M059J (cell line): ENCODE measurements around the gene FAAP100. TPM values are rescaled to one million over a fixed set of nuclear protein-coding genes. Genes with fewer than 3 reads are reported as not detected.
A peak's percentile ranks its signal among the peaks of the same experiment; 100 is the strongest.
"Not testable (repeated sequence)": the region's sequence is repeated elsewhere in the genome, so short reads cannot be mapped to it uniquely, and the experiment has no call there.

Experiments used
- DNase-seq: peaks from one replicate; pipeline ENCODE4 v3.0.0-alpha.2; 2012; ENCODE audit warnings: low read depth
- total RNA-seq: library from RNA; depleted of rRNA; stranded (reverse); fragments of >200 nt; shearing (Covaris generic); gene quantifications from 2 replicates; pipeline ENCODE4 v1.2.3, GENCODE V29; 2014; rRNA removed

The FAAP100 gene, protein sequence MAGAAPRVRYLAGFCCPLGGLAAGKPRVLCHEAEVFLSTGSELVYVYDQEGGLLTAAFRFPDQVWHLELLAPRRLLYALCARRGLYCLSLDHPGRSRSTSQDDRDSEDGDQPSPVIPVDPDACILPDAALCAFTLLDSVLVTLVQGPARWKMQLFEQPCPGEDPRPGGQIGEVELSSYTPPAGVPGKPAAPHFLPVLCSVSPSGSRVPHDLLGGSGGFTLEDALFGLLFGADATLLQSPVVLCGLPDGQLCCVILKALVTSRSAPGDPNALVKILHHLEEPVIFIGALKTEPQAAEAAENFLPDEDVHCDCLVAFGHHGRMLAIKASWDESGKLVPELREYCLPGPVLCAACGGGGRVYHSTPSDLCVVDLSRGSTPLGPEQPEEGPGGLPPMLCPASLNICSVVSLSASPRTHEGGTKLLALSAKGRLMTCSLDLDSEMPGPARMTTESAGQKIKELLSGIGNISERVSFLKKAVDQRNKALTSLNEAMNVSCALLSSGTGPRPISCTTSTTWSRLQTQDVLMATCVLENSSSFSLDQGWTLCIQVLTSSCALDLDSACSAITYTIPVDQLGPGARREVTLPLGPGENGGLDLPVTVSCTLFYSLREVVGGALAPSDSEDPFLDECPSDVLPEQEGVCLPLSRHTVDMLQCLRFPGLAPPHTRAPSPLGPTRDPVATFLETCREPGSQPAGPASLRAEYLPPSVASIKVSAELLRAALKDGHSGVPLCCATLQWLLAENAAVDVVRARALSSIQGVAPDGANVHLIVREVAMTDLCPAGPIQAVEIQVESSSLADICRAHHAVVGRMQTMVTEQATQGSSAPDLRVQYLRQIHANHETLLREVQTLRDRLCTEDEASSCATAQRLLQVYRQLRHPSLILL
- 8.0 and 18.0 TPM in 2 replicates for total RNA-seq

GRCh38 chr17:81552244-81553017, at the start of gene FAAP100:
Gene FAAP100, minus strand, starts transcription at chr17:81552353. Its CDS starts 23 bp downstream, at chr17:81552330.
- peak; percentile 74 for DNase-seq

DNA sequence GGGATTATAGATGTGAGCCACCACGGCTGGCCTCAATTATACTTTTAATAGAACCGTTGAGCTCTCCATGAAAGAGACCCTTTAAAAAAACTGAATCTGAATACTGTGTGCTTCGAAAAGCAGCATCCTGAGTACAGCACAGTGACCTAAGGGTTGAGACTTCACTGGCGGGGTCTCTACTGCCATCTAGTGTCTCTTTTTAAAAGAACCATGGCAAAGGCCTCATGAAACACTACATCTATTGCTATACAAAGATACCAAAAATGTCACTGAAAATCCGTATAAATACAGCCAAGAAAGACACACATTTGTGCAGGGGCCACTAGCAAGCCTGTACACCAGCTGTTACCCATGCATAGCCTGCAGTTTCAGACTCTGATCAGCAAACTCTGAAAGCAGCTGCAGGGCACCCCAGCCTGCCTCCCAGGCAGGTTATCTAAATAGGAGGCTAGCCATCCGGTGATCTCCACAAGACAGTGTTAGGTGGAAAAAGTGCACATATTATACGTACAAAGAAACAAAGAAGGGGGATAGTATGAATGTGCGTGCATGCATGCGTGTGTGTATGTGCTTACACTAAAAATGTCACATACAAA, 49.5 kb upstream of the FAAP100 start:
- peak; percentile 66 for DNase-seq

GRCh38 chr17:81599719-81600486, 47.8 kb upstream of the FAAP100 start:
- peak; percentile 37 for DNase-seq

GRCh38 chr17:81593105-81593871, 41.1 kb upstream of the FAAP100 start:
- no peak for DNase-seq

GRCh38 chr17:81591971-81592370, 39.8 kb upstream of the FAAP100 start:
- DNase-seq, result no peak

- no peak for DNase-seq
Measured at GRCh38 chr17:81590121-81590520, 38.0 kb upstream of the FAAP100 start.

DNA sequence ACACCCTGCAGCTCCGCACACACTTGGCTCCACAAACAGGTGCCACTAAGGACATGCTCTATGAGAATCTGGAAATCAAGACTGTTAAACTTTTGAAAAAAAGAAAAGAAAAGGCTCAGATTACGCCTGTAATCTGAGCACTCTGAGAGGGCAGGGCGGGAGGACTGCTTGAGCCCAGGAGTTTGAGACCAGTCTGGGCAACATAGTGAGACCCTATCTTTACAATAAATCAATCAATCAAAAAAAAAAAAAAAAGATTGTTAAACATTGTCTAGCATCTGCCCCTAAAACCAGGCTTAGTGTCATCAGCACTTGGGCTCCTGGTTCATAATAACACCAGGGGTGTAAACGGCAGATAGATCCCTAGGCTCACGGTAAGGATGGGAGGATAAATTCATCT, 37.5 kb upstream of the FAAP100 start:
- DNase-seq, result no peak

DNA sequence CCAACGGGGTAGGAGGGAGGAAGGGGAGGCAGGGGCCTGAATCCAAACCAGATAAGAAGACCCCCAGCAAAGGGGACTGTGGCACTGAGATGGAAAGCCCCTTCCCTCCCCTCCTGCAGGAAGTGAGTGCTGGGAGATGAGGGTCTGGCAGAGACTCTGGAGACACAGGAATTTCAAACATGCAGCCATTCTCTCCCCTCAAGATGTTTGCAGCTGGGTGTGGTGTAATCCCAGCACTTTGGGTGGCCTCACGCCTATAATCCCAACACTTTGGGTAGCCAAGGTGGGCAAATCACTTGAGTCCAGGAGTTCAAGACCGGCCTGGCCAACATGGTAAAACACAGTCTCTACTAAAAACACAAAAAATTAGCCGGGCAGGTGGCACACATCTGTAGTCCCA, 33.9 kb upstream of the FAAP100 start:
- no peak for DNase-seq

DNA sequence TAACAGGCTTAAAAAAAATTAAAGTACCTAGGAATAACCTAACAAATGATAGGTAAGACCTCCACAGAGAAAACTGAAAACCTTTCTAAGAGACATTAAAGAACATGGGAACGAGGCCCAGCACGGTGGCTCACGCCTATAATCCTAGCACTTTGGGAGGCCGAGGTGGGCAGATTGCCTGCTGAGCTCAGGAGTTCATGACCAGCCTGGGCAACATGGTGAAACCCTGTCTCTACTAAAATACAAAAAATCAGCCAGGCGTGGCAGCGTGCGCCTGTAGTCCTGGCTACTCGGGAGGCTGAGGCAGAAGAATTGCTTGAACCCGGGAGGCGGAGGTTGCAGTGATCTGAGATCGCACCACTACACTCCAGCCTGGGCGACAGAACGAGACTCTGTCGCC, 32.6 kb upstream of the FAAP100 start:
- DNase-seq, result not testable (repeated sequence)

DNA sequence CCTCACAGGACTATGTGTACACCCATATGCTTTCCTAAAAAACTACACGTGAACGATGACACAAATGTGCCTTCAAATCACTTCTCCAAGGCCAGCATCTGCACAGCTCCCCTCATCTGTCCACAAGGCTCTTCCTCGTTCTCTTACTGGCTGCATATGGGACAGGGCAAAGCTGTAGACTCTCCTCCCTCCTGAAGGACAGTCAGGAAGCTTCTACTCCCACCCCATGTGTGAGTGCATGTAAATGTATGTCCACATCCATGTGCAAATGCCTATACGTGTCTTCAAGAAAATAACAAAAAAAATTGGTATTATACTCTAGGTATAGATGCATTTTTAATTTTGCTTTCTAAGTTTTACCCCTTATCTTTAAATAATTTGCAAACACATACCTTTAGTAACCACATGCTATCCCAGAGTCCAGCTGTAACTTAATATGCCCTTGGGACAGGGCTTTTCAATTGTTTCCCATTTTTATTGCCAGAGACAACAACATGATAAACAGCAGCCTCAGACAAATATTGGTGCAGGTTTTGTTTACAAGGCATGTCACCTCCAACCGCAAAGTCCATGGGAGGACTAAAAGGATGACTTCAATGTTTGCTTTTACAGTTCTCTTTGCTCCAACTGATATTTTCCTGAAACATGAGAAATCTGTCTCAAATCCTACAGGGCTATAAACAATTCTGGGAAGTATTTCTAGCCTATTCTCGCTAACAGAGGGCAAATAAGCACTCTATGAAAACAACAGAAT, 31.6 kb upstream of the FAAP100 start:
- peak; percentile 54 for DNase-seq

GRCh38 chr17:81582749-81583148, 30.6 kb upstream of the FAAP100 start:
- no peak for DNase-seq

DNA sequence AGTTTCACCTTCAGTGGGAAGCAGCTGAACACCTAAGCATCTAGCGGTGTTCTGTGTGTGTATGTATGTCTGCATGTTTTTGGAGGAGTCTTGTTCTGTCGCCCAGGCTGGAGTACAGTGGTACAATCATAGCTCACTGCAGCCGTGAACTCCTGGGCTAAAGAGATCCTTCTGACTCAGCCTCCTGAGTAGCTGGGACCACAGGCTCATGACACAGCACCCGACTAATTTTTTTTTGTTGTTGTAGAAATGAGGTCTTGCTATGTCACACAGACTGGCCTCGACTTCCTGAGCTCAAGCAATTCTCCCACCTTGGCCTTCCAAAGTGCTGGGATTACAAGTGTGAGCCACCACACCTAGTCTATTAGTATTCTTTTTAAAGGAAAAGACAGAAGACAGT, 30.2 kb upstream of the FAAP100 start:
- DNase-seq, result peak; percentile 62

GRCh38 chr17:81581758-81582157, 29.6 kb upstream of the FAAP100 start:
- DNase-seq, result no peak

DNA sequence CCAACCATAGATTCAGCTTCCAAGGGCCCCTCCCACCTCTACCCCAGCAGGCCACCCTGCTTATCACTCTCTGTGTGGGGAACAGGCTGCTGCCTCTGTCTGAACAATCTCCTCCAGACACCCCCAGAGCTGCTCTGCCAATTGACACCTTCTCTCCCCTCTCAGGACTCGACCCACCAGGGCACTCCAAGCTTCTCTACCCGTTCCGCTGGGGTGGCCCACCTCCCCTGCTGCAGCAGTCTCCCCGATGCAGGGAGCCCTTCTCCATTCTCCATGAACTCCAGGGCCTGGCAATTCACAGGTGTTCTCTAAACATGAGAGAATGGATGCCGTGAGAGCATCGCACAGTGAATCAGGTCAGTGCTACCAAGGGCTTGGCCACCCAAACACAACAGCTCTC, 28.3 kb upstream of the FAAP100 start:
- DNase-seq, result no peak

- DNase-seq, result peak; percentile 47
Measured at GRCh38 chr17:81579821-81580321, 27.7 kb upstream of the FAAP100 start.

GRCh38 chr17:81579298-81579697, 27.1 kb upstream of the FAAP100 start:
- no peak for DNase-seq

DNA sequence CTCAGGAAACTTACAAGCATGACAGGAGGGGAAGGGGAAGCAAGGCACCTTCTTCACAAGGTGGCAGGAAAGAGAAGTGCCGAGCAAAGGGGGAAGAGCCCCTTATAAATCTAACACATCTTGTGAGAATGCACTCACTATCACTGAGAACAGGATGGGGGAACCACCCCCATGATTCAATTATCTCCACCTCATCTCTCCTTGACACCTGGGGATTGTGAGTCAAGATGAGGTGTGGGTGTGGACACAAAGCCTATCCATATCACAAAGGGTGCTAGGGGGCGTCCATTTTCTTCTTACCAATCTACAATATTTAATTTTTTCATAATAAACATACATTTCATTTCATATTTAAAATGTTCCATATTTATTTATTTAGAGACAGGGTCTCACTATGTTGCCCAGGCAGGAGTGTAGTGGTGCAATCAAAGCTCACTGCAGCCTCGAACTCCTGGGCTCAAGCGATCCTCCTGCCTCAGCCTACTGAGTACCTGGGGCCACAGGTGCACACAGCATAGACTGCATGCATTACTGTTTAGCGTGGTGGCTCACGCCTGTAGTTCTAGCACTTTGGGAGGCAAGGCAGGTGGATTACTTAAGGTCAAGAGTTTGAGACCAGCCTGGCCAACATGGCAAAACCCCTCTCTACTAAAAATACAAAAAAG, 26.5 kb upstream of the FAAP100 start:
- DNase-seq, result no peak

DNA sequence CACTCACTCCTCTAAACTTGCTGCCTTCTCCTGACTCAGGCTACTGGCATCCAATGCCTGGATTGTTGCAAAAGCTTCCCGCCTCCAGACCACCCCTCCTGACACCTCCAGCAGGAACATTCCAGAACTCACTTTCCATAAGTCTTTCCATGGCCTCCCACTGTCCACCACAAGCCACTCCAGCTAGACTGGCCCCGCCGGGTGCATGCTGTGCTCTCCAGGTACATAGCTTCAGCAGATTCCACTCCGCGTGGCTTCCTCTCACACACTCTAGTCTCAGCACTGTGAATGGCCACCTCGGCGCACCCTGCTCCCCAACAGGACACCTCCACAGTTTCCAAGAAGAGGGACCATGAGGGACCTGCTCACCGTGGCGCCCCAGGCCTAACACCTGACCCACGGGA, 25.9 kb upstream of the FAAP100 start:
- peak; percentile 52 for DNase-seq
